Gastroesophageal sphincter (tissue), 3 donors: ENCODE results near the gene DDX10.

Experiments used
- CTCF ChIP-seq, 4 experiments: fragments of 200-600 bp in 2 of 4; fragments of 450-650 bp in 2 of 4; sonication (generic) in 1 of 4; IDR thresholded peaks; one replicate each; pipeline ENCODE4 v1.5.1; 2017 to 2019; ENCODE audit warnings: antibody characterized with exemption in 4 of 4, mild to moderate bottlenecking in 2 of 4, moderate library complexity in 2 of 4
- EP300 ChIP-seq: sonication (generic); formaldehyde crosslinking; IDR thresholded peaks from one replicate; pipeline ENCODE4 v1.6.1; 2017; ENCODE audit warnings: antibody characterized with exemption, mild to moderate bottlenecking
- POLR2A ChIP-seq, 2 donors: fragments of 450-650 bp; IDR thresholded peaks; one replicate each; pipeline ENCODE4 v1.6.1; 2017; ENCODE audit warnings: antibody characterized with exemption in 2 of 2, mild to moderate bottlenecking in 2 of 2, moderate library complexity in 1 of 2
- POLR2AphosphoS5 ChIP-seq: sonication (generic); formaldehyde crosslinking; IDR thresholded peaks from one replicate; pipeline ENCODE4 v1.6.1; 2017; ENCODE audit warnings: antibody characterized with exemption

- TF ChIP-seq POLR2AphosphoS5 (no peak), CTCF (IDR thresholded peaks at IDR 0.05) (no peak), EP300 (no peak), POLR2A (IDR thresholded peaks at IDR 0.05) (no peak)
Observed at GRCh38 chr11:108732395-108732794, 67.5 kb downstream of the DDX10 start.
